GM19035 (cell line): ENCODE measurements around the gene MPPE1.
"Not testable (repeated sequence)": the region's sequence is repeated elsewhere in the genome, so short reads cannot be mapped to it uniquely, and the experiment has no call there.

Experiments used
- ATAC-seq: cut with Tn5 transposase; IDR thresholded peaks from one replicate; pipeline ENCODE4 v1.9.1; 2021; ENCODE audit not compliant: unreplicated experiment

Gene MPPE1

GRCh38 chr18:11927497-11927896 lies 19.4 kb upstream of the MPPE1 start:
- no peak for ATAC-seq

- no peak for ATAC-seq
Observed at GRCh38 chr18:11925800-11926481, 17.8 kb upstream of the MPPE1 start.

- no peak for ATAC-seq
Observed at GRCh38 chr18:11923450-11923849, 15.3 kb upstream of the MPPE1 start.

- ATAC-seq = not testable (repeated sequence)
Observed at GRCh38 chr18:11919522-11919921, 11.4 kb upstream of the MPPE1 start.

GRCh38 chr18:11916880-11917279 lies 8.8 kb upstream of the MPPE1 start:
- ATAC-seq = not testable (repeated sequence)

GRCh38 chr18:11909591-11910026 lies 1.5 kb upstream of the MPPE1 start:
- no peak for ATAC-seq

GRCh38 chr18:11909061-11909455 lies 941 bp upstream of the MPPE1 start:
- ATAC-seq = peak; percentile 5

- ATAC-seq = no peak
Observed at GRCh38 chr18:11906926-11907874, 917 bp downstream of the MPPE1 start.

- ATAC-seq = no peak
Observed at GRCh38 chr18:11906176-11906575, 1.9 kb downstream of the MPPE1 start.

- ATAC-seq = no peak
Observed at GRCh38 chr18:11905613-11906012, 2.5 kb downstream of the MPPE1 start.

GRCh38 chr18:11902522-11903292 lies 5.4 kb downstream of the MPPE1 start:
- no peak for ATAC-seq

GRCh38 chr18:11901826-11902438 lies 6.2 kb downstream of the MPPE1 start:
- ATAC-seq = no peak

GRCh38 chr18:11899063-11899462 lies 9.1 kb downstream of the MPPE1 start:
- no peak for ATAC-seq

- no peak for ATAC-seq
Observed at GRCh38 chr18:11897781-11898180, 10.3 kb downstream of the MPPE1 start.

GRCh38 chr18:11892438-11892837 lies 15.7 kb downstream of the MPPE1 start:
- not testable (repeated sequence) for ATAC-seq

- ATAC-seq = no peak
Observed at GRCh38 chr18:11891737-11892136, 16.4 kb downstream of the MPPE1 start.

- no peak for ATAC-seq
Observed at GRCh38 chr18:11889284-11889683, 18.8 kb downstream of the MPPE1 start.

GRCh38 chr18:11888726-11889125 lies 19.4 kb downstream of the MPPE1 start:
- no peak for ATAC-seq

- no peak for ATAC-seq
Observed at GRCh38 chr18:11887328-11888128, 20.6 kb downstream of the MPPE1 start.

- no peak for ATAC-seq
Observed at GRCh38 chr18:11886577-11887110, 21.5 kb downstream of the MPPE1 start.
